ENCODE measurements around the gene CHST15. TPM values are rescaled to one million over a fixed set of nuclear protein-coding genes. Genes with fewer than 3 reads are reported as not detected.
A peak's percentile ranks its signal among the peaks of the same experiment; 100 is the strongest.

CHST15 gene
- total RNA-seq, 1 donor from 2014 or later = 36.5 TPM

DNA sequence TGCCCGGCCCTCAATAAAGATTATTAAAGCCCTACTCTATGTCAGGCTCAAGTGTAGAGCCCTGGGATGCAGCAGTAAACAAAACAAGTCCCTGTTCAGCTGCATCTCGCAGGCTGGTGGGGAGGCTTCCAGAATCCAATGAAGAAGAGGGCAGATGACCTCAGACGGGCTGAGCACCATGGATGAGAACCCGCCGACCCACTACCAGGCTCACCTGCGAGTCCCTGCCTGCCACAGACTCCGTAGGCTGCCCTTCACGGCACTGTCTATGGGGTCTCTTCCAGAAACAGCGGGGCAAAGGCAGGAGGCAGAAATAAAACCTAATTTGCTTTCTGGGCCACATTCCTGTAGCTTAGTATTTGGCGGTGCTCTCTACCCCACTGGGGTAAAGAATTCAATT lies 22.7 kb downstream of the CHST15 start:
- TF ChIP-seq, protein P1, sequence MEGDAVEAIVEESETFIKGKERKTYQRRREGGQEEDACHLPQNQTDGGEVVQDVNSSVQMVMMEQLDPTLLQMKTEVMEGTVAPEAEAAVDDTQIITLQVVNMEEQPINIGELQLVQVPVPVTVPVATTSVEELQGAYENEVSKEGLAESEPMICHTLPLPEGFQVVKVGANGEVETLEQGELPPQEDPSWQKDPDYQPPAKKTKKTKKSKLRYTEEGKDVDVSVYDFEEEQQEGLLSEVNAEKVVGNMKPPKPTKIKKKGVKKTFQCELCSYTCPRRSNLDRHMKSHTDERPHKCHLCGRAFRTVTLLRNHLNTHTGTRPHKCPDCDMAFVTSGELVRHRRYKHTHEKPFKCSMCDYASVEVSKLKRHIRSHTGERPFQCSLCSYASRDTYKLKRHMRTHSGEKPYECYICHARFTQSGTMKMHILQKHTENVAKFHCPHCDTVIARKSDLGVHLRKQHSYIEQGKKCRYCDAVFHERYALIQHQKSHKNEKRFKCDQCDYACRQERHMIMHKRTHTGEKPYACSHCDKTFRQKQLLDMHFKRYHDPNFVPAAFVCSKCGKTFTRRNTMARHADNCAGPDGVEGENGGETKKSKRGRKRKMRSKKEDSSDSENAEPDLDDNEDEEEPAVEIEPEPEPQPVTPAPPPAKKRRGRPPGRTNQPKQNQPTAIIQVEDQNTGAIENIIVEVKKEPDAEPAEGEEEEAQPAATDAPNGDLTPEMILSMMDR (IDR thresholded peaks at IDR 0.05) = no peak
- Histone ChIP-seq H3K9me3 (no peaks in the 10 kb centered on the region), H3K4me3 (no peak overlapping the region), H3K27me3 (ENCODE audit: low read depth) (no peaks in the 10 kb centered on the region), H3K27ac (no peak overlapping the region), H3K4me1 (peaks cover 28% of the 10 kb centered on the region), H3K36me3 (no peaks in the 10 kb centered on the region)
- intact Hi-C loops (cut with DNase I) = no loop called here
- ATAC-seq = no peak
- DNase-seq = no peak

DNA sequence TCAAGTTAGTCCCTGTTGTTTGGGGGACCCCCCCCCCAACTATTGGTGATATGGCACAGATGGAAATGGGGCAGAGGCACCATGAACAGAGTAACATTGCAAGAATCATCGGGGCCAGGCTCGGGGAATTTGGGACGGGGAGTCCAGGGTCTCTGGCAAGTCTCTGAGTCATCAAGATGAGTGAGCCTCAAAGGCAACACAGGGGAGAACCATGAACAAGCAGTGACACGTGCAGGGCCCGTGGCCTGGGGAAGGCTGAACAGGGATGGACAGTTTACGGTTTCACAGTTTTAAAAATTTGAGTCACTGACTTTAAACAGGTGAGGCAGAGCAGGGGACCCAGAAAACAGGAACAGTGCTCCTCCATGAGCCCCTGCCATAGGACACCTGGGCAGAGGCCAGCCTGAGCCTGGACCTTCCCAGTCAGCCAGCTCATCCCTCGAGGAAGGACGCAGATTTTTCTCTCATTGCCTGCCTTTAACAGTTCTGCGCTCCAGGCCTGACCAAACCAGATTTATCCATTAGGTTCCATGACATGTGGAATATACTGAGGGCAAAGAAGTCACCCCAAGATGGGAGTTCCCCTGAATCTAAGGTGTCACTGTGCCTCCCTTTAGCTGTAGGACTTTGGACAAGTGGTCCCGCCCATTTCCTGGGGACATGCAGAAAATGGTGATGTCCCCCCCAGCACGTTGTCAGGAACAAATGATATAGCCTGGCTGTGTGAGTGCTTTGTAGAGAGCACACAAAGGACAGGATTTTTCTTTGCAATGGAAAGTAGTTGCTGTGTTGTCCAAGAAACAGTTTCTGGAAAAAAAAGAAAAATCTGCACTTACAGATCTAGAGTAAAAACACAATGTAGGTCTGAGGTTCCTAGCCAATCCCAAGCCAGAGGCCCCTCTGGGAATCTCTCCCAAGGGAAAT lies 23.8 kb downstream of the CHST15 start:
- Histone ChIP-seq H3K9me3 (no peaks in the 10 kb centered on the region), H3K27ac (no peak overlapping the region), H3K4me3 (no peak overlapping the region), H3K36me3 (no peaks in the 10 kb centered on the region), H3K27me3 (ENCODE audit: low read depth) (no peaks in the 10 kb centered on the region), H3K4me1 (peaks cover 28% of the 10 kb centered on the region)
- DNase-seq (no peak), ATAC-seq (no peak)
- intact Hi-C loops (cut with DNase I) = no loop called here
- TF ChIP-seq, protein P1 (IDR thresholded peaks at IDR 0.05) = no peak

DNA sequence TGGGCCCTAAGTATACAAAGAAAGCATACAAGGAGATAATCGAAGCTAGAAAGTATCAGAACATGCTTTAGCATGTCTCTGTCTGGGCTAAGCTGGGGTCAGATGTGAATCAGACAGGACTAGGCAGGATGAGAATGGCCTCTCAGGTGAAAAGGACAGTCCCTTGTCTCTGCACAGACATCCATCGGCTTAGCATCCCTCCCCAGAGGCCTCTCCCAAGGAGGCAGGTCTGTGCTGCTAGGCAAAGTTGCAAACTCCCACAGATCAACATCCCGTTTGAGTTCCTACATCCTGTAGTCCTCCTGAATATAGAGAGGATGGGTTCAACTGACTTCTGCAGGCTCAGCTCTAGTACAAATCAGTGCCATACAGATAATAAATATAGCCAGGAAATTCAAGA lies 24.5 kb downstream of the CHST15 start:
- Histone ChIP-seq H3K9me3 (no peaks in the 10 kb centered on the region), H3K4me1 (peaks cover 33% of the 10 kb centered on the region), H3K27ac (no peak overlapping the region), H3K27me3 (ENCODE audit: low read depth) (no peaks in the 10 kb centered on the region), H3K4me3 (no peak overlapping the region), H3K36me3 (no peaks in the 10 kb centered on the region)
- ATAC-seq (no peak), DNase-seq (no peak)
- intact Hi-C loops (cut with DNase I) = no loop called here
- TF ChIP-seq, protein P1 (IDR thresholded peaks at IDR 0.05) = no peak

DNA sequence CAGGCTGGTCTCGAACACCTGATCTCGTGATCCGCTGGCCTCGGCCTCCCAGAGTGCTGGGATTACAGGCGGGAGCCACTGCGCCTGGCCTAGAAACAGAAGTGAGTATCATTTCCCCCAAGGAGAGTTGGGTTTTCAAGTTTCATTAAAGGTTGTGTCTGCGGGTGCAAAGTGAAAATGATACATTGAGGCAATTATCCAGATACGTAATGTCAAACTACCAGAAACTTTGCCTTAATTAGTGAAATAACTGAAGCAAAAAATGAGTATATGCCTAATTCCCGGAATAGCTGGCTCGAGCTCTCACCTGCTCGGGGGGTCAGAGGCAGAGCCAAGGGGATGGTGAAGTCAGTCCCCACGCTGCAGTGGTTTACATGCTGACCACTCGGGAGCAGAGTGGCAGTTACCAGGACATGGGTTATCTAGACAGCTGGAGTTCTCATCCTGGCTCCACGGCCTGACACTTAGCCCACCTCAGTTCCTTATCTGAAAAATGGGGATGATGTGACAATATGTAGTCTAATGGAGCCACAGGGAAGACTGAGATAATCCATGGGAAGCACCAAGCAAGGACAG lies 25.5 kb downstream of the CHST15 start:
- no peak for DNase-seq
- peaks cover 43% of the 10 kb centered on the region for H3K4me1 ChIP-seq
- no peaks in the 10 kb centered on the region for H3K36me3 ChIP-seq
- TF ChIP-seq, protein P1 (IDR thresholded peaks at IDR 0.05) = no peak
- H3K9me3 ChIP-seq = no peaks in the 10 kb centered on the region
- no peak for ATAC-seq
- no peak overlapping the region for H3K4me3 ChIP-seq
- no peak overlapping the region for H3K27ac ChIP-seq
- H3K27me3 ChIP-seq (ENCODE audit: low read depth) = no peaks in the 10 kb centered on the region
- intact Hi-C loops (cut with DNase I) = no loop called here

DNA sequence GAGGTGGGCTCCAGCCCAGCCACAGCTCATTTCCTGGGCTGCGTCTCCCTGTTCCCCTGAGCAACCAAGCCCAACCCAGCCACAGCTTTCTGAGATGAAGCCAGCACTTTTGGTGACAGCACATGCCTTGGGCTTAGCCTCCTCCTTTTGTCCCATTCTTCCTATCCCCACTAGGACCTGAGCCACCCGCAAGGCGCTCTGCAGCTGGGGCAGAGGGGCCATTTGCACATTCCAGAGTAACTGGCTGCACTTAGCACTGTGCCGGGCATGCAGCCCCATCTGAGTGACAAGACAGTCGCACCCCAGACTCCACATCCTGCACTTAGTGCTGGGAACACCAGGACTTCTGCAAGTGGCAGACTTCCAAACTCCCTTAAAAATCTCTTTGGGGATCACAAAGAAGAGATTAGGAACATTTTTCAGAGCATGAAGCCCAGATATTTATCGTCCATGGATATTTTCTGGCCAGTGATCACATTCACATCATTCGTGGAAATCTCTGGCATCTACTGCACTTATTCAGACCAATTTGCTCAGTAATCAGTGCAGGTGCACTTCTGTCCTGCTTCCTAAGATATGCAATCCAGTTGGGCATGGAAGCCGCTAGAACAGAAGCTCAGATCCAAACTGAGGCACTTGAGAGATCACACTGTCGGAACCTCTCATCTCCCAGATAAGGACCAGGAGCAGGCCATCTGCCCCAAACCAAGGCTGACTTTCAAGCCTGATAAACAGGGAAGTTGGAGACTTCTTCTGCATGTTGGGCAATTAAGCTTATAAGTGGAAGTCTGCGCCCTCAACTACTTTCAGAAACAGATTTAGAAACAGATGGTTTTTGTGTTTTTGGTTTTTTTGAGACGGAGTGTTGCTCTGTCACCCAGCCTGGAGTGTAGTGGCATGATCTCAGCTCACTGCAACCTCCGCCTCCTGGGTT lies 26.4 kb downstream of the CHST15 start:
- Histone ChIP-seq H3K36me3 (no peaks in the 10 kb centered on the region), H3K9me3 (no peaks in the 10 kb centered on the region), H3K4me1 (peaks cover 44% of the 10 kb centered on the region), H3K27ac (no peak overlapping the region), H3K27me3 (ENCODE audit: low read depth) (no peaks in the 10 kb centered on the region), H3K4me3 (no peak overlapping the region)
- DNase-seq (no peak), ATAC-seq (peak; percentile 30 to 41)
- TF ChIP-seq, protein P1 (IDR thresholded peaks at IDR 0.05) = no peak
- intact Hi-C loops (cut with DNase I) = no loop called here
